22Rv1 (cell line): ENCODE measurements around the gene BAZ2A.

Source experiments
- ZFX ChIP-seq: fragments of 450-650 bp; IDR thresholded peaks from 2 replicates; pipeline ENCODE4 v1.6.1; 2017; ENCODE audit warnings: antibody characterized with exemption, borderline replicate concordance
- TF ChIP-seq, protein P1 (sequence below): fragments of 450-650 bp; IDR thresholded peaks from 2 replicates; pipeline ENCODE4 v1.5.1; 2017; ENCODE audit warnings: mild to moderate bottlenecking

DNA sequence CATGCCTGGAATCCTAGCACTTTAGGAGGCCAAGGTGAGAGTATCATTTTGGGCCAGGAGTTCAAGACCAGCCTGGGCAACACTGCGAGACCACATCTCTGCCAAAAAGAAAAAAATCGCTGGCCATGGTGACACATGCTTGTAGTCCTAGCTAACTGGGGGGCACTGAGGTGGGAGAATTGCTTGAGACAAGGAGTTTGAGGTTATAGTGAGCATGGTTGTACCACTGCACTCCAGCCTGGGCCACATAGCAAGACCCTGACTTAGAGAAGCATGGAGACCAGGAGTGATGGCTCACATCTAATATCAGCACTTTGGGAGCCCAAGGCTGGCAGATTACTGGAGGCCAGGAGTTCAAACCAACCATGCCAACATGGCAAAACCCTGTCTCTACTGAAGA, 48.7 kb upstream of the BAZ2A start:
- TF ChIP-seq, protein P1, sequence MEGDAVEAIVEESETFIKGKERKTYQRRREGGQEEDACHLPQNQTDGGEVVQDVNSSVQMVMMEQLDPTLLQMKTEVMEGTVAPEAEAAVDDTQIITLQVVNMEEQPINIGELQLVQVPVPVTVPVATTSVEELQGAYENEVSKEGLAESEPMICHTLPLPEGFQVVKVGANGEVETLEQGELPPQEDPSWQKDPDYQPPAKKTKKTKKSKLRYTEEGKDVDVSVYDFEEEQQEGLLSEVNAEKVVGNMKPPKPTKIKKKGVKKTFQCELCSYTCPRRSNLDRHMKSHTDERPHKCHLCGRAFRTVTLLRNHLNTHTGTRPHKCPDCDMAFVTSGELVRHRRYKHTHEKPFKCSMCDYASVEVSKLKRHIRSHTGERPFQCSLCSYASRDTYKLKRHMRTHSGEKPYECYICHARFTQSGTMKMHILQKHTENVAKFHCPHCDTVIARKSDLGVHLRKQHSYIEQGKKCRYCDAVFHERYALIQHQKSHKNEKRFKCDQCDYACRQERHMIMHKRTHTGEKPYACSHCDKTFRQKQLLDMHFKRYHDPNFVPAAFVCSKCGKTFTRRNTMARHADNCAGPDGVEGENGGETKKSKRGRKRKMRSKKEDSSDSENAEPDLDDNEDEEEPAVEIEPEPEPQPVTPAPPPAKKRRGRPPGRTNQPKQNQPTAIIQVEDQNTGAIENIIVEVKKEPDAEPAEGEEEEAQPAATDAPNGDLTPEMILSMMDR: no peak
- TF ChIP-seq ZFX: no peak
